ENCODE data around the gene CDKAL1. TPM values are rescaled to one million over a fixed set of nuclear protein-coding genes. Genes with fewer than 3 reads are reported as not detected.

Gene CDKAL1
- total RNA-seq, 1 donor from 2014 or later = 39.6 TPM

GRCh38 chr6:21133901-21134300 is 599.6 kb downstream of the CDKAL1 start:
- Mint-ChIP-seq H3K4me3 (peak overlapping the region; percentile 50), H3K4me1 (peaks cover 70% of the 10 kb centered on the region), H3K27ac (peak overlapping the region; percentile 72), H3K9me3 (no peaks in the 10 kb centered on the region), H3K27me3 (ENCODE audit: insufficient read depth, low read depth) (peaks cover 2% of the 10 kb centered on the region), H3K36me3 (no peaks in the 10 kb centered on the region)
- no peak overlapping the region for H2AFZ ChIP-seq (replicated peaks)
- no peak overlapping the region for H3K9ac ChIP-seq
- H3K79me2 ChIP-seq (ENCODE audit: low read depth) = no peaks in the 10 kb centered on the region
- H3K27ac ChIP-seq = no peak overlapping the region
- no peaks in the 10 kb centered on the region for H3K36me3 ChIP-seq
- H3K4me3 ChIP-seq = peak overlapping the region; percentile 24
- H4K20me1 ChIP-seq (ENCODE audit: low read depth) = no peaks in the 10 kb centered on the region
- H3K9me3 ChIP-seq (ENCODE audit: low read depth) = no peaks in the 10 kb centered on the region
- H3K4me1 ChIP-seq = peaks cover 64% of the 10 kb centered on the region
- H3F3A ChIP-seq (ENCODE audit: low read depth) = peaks cover 19% of the 10 kb centered on the region
- peak; percentile 45 for DNase-seq (ENCODE audit: low spot score)
- TF ChIP-seq CTCF (IDR thresholded peaks at IDR 0.05) = no peak
- no peak for TF ChIP-seq EZH2 (IDR thresholded peaks at IDR 0.05)
- TF ChIP-seq EZH2phosphoT487 (IDR thresholded peaks at IDR 0.05) = no peak
- peak overlapping the region; percentile 68 for H3K4me2 ChIP-seq
- no peaks in the 10 kb centered on the region for H3K27me3 ChIP-seq

GRCh38 chr6:21134356-21134755 is 600.1 kb downstream of the CDKAL1 start:
- H3K9me3 ChIP-seq (ENCODE audit: low read depth) = no peaks in the 10 kb centered on the region
- Mint-ChIP-seq H3K4me1 (peaks cover 73% of the 10 kb centered on the region), H3K4me3 (no peak overlapping the region), H3K9me3 (no peaks in the 10 kb centered on the region), H3K36me3 (no peaks in the 10 kb centered on the region), H3K27me3 (ENCODE audit: insufficient read depth, low read depth) (peaks cover 2% of the 10 kb centered on the region), H3K27ac (peak overlapping the region; percentile 72)
- H3K36me3 ChIP-seq = no peaks in the 10 kb centered on the region
- no peaks in the 10 kb centered on the region for H3K27me3 ChIP-seq
- H2AFZ ChIP-seq (replicated peaks) = no peak overlapping the region
- H3K9ac ChIP-seq = no peak overlapping the region
- H4K20me1 ChIP-seq (ENCODE audit: low read depth) = no peaks in the 10 kb centered on the region
- H3K4me2 ChIP-seq = peak overlapping the region; percentile 68
- peaks cover 19% of the 10 kb centered on the region for H3F3A ChIP-seq (ENCODE audit: low read depth)
- no peak overlapping the region for H3K27ac ChIP-seq
- peaks cover 64% of the 10 kb centered on the region for H3K4me1 ChIP-seq
- no peak for DNase-seq (ENCODE audit: low spot score)
- no peaks in the 10 kb centered on the region for H3K79me2 ChIP-seq (ENCODE audit: low read depth)
- TF ChIP-seq EZH2 (IDR thresholded peaks at IDR 0.05) = no peak
- TF ChIP-seq EZH2phosphoT487 (IDR thresholded peaks at IDR 0.05) = no peak
- no peak for TF ChIP-seq CTCF (IDR thresholded peaks at IDR 0.05)
- H3K4me3 ChIP-seq = peak overlapping the region; percentile 24

GRCh38 chr6:21135484-21136013 is 601.3 kb downstream of the CDKAL1 start:
- H3K4me2 ChIP-seq = no peak overlapping the region
- no peaks in the 10 kb centered on the region for H3K9me3 ChIP-seq (ENCODE audit: low read depth)
- Mint-ChIP-seq H3K27ac (peak overlapping the region; percentile 57), H3K4me3 (no peak overlapping the region), H3K4me1 (peaks cover 73% of the 10 kb centered on the region), H3K9me3 (no peaks in the 10 kb centered on the region), H3K36me3 (peaks cover 2% of the 10 kb centered on the region), H3K27me3 (ENCODE audit: insufficient read depth, low read depth) (peaks cover under 1% of the 10 kb centered on the region)
- DNase-seq (ENCODE audit: low spot score) = no peak
- TF ChIP-seq CTCF (IDR thresholded peaks at IDR 0.05) = no peak
- TF ChIP-seq EZH2phosphoT487 (IDR thresholded peaks at IDR 0.05) = no peak
- TF ChIP-seq EZH2 (IDR thresholded peaks at IDR 0.05) = no peak
- no peak overlapping the region for H3K9ac ChIP-seq
- no peaks in the 10 kb centered on the region for H3K79me2 ChIP-seq (ENCODE audit: low read depth)
- peaks cover 64% of the 10 kb centered on the region for H3K4me1 ChIP-seq
- H4K20me1 ChIP-seq (ENCODE audit: low read depth) = no peaks in the 10 kb centered on the region
- no peaks in the 10 kb centered on the region for H3K36me3 ChIP-seq
- no peaks in the 10 kb centered on the region for H3K27me3 ChIP-seq
- H2AFZ ChIP-seq (replicated peaks) = no peak overlapping the region
- H3K27ac ChIP-seq = no peak overlapping the region
- peaks cover 16% of the 10 kb centered on the region for H3F3A ChIP-seq (ENCODE audit: low read depth)
- no peak overlapping the region for H3K4me3 ChIP-seq

Data from neural progenitor cell (in vitro differentiated cells).